Gastrocnemius medialis (tissue), 4 donors: ENCODE measurements around the gene PWWP2A.

Source experiments
- CTCF ChIP-seq, 5 experiments: fragments of 450-650 bp in 3 of 5; fragments of 200-600 bp in 2 of 5; sonication (generic) in 2 of 5; IDR thresholded peaks in 4 of 5; conservative IDR thresholded peaks in 1 of 5; 1 replicate in 4 of 5; 2 replicates in 1 of 5; pipeline ENCODE4 v1.5.1; 2016 to 2019; ENCODE audit warnings: antibody characterized with exemption in 5 of 5, mild to moderate bottlenecking in 3 of 5, moderate library complexity in 3 of 5
- POLR2A ChIP-seq, 2 donors: fragments of 450-650 bp; IDR thresholded peaks; one replicate each; pipeline ENCODE4 v1.6.1; 2017; ENCODE audit warnings: antibody characterized with exemption in 2 of 2, mild to moderate bottlenecking in 2 of 2, moderate library complexity in 2 of 2

- TF ChIP-seq CTCF (IDR thresholded peaks at IDR 0.05 in 4 of 5, conservative IDR thresholded peaks at IDR 0.05 in 1 of 5) (no peak), POLR2A (IDR thresholded peaks at IDR 0.05) (no peak)
Observed at GRCh38 chr5:160155017-160155750, 35.9 kb upstream of the PWWP2A start.
